Measurements from ENCODE around the gene THRB.

THRB gene

GRCh38 chr3:24160424-24161095 is 334.1 kb downstream of the THRB start:
- TF ChIP-seq CTCF (IDR thresholded peaks at IDR 0.05; ENCODE audit: insufficient read depth, low read depth, low read length, missing control alignments): no peak
- DNase-seq (ENCODE audit: low read depth): peak; percentile 34
- H3K4me3 ChIP-seq (ENCODE audit: low read length): no peak overlapping the region

GRCh38 chr3:24158761-24159454 is 335.7 kb downstream of the THRB start:
- DNase-seq (ENCODE audit: low read depth): no peak
- H3K4me3 ChIP-seq (ENCODE audit: low read length): no peak overlapping the region
- TF ChIP-seq CTCF (IDR thresholded peaks at IDR 0.05; ENCODE audit: insufficient read depth, low read depth, low read length, missing control alignments): no peak

- DNase-seq (ENCODE audit: low read depth): no peak
- no peak overlapping the region for H3K4me3 ChIP-seq (ENCODE audit: low read length)
- no peak for TF ChIP-seq CTCF (IDR thresholded peaks at IDR 0.05; ENCODE audit: insufficient read depth, low read depth, low read length, missing control alignments)
Observed at GRCh38 chr3:24157106-24157505, 337.5 kb downstream of the THRB start.

- H3K4me3 ChIP-seq (ENCODE audit: low read length): no peak overlapping the region
- no peak for TF ChIP-seq CTCF (IDR thresholded peaks at IDR 0.05; ENCODE audit: insufficient read depth, low read depth, low read length, missing control alignments)
- DNase-seq (ENCODE audit: low read depth): peak; percentile 56
Observed at GRCh38 chr3:24156466-24156865, 338.2 kb downstream of the THRB start.

GRCh38 chr3:24155276-24155675 is 339.4 kb downstream of the THRB start:
- no peak for TF ChIP-seq CTCF (IDR thresholded peaks at IDR 0.05; ENCODE audit: insufficient read depth, low read depth, low read length, missing control alignments)
- no peak overlapping the region for H3K4me3 ChIP-seq (ENCODE audit: low read length)
- DNase-seq (ENCODE audit: low read depth): no peak

GRCh38 chr3:24154781-24155180 is 339.9 kb downstream of the THRB start:
- DNase-seq (ENCODE audit: low read depth): no peak
- H3K4me3 ChIP-seq (ENCODE audit: low read length): no peak overlapping the region
- TF ChIP-seq CTCF (IDR thresholded peaks at IDR 0.05; ENCODE audit: insufficient read depth, low read depth, low read length, missing control alignments): no peak
